NCI-H2029 treated with DMSO at 0.1 percent for 48 hours (cell line): ENCODE results near the gene SLK.

Experiments used
- DNase-seq: peaks from one replicate; lab custom pipeline; 2025; lab: John Stamatoyannopoulos, UW

The SLK gene

GRCh38 chr10:104054430-104054829 lies 87.5 kb downstream of the SLK start:
- no peak for DNase-seq

- DNase-seq: no peak
Observed at GRCh38 chr10:104056619-104057273, 89.8 kb downstream of the SLK start.

GRCh38 chr10:104057717-104058116 lies 90.8 kb downstream of the SLK start:
- DNase-seq: no peak

- no peak for DNase-seq
Observed at GRCh38 chr10:104059364-104059763, 92.4 kb downstream of the SLK start.

GRCh38 chr10:104061196-104061595 lies 94.3 kb downstream of the SLK start:
- no peak for DNase-seq

- DNase-seq: no peak
Observed at GRCh38 chr10:104065748-104066147, 98.8 kb downstream of the SLK start.

- DNase-seq: no peak
Observed at GRCh38 chr10:104066945-104067344, 100.0 kb downstream of the SLK start.

- no peak for DNase-seq
Observed at GRCh38 chr10:104067525-104067924, 100.6 kb downstream of the SLK start.

- DNase-seq: no peak
Observed at GRCh38 chr10:104069613-104070012, 102.7 kb downstream of the SLK start.

- no peak for DNase-seq
Observed at GRCh38 chr10:104072786-104073185, 105.8 kb downstream of the SLK start.

- DNase-seq: no peak
Observed at GRCh38 chr10:104074505-104074904, 107.6 kb downstream of the SLK start.

- DNase-seq: peak; percentile 1
Observed at GRCh38 chr10:104076743-104077160, 109.8 kb downstream of the SLK start.

- no peak for DNase-seq
Observed at GRCh38 chr10:104077247-104077646, 110.3 kb downstream of the SLK start.

GRCh38 chr10:104077663-104078151 lies 110.8 kb downstream of the SLK start:
- no peak for DNase-seq
